Effector memory CD4-positive, alpha-beta T cell (primary cell): Measurements from ENCODE around the gene LSM5.

Experiments used
- DNase-seq, 3 donors: peaks; one replicate each; pipeline ENCODE4 v3.0.0-alpha.2; 2020
- H3K27ac ChIP-seq: 2 replicates; pipeline ENCODE4 v1.7.0; 2013; ENCODE audit warnings: mild to moderate bottlenecking, low read length, moderate library complexity; ENCODE audit not compliant: insufficient read depth, poor library complexity, severe bottlenecking
- H3K27me3 ChIP-seq: replicated peaks from 2 replicates; pipeline ENCODE4 v1.7.0; 2013; ENCODE audit warnings: mild to moderate bottlenecking, low read length; ENCODE audit not compliant: insufficient read depth, control insufficient read depth, poor library complexity, severe bottlenecking
- H3K36me3 ChIP-seq: 2 replicates; pipeline ENCODE4 v1.7.0; 2013; ENCODE audit warnings: mild to moderate bottlenecking, low read length, moderate library complexity; ENCODE audit not compliant: control insufficient read depth, insufficient read depth
- H3K4me1 ChIP-seq: 2 replicates; pipeline ENCODE4 v1.7.0; 2013; ENCODE audit warnings: low read length, mild to moderate bottlenecking; ENCODE audit not compliant: control insufficient read depth, insufficient read depth, poor library complexity, severe bottlenecking
- H3K4me3 ChIP-seq: 2 replicates; pipeline ENCODE4 v1.7.0; 2013; ENCODE audit warnings: low read length, low read depth, mild to moderate bottlenecking; ENCODE audit not compliant: insufficient read depth, poor library complexity, severe bottlenecking
- H3K9me3 ChIP-seq: 2 replicates; pipeline ENCODE4 v1.7.0; 2013; ENCODE audit warnings: mild to moderate bottlenecking, low read length, moderate library complexity; ENCODE audit not compliant: control insufficient read depth

LSM5 gene

GRCh38 chr7:32525839-32526238, 35.7 kb upstream of the LSM5 start:
- no peaks in the 10 kb centered on the region for H3K9me3 ChIP-seq
- H3K36me3 ChIP-seq = no peaks in the 10 kb centered on the region
- H3K27ac ChIP-seq = no peak overlapping the region
- H3K4me3 ChIP-seq = no peak overlapping the region
- H3K27me3 ChIP-seq = no peaks in the 10 kb centered on the region
- no peaks in the 10 kb centered on the region for H3K4me1 ChIP-seq
- no peak for DNase-seq

- no peaks in the 10 kb centered on the region for H3K27me3 ChIP-seq
- DNase-seq = no peak
- H3K4me1 ChIP-seq = no peaks in the 10 kb centered on the region
- H3K36me3 ChIP-seq = no peaks in the 10 kb centered on the region
- H3K27ac ChIP-seq = no peak overlapping the region
- no peak overlapping the region for H3K4me3 ChIP-seq
- H3K9me3 ChIP-seq = no peaks in the 10 kb centered on the region
These were observed 34.5 kb upstream of the LSM5 start for GRCh38 chr7:32524631-32525030.

- no peaks in the 10 kb centered on the region for H3K9me3 ChIP-seq
- H3K4me3 ChIP-seq = no peak overlapping the region
- no peaks in the 10 kb centered on the region for H3K36me3 ChIP-seq
- DNase-seq = no peak
- no peaks in the 10 kb centered on the region for H3K27me3 ChIP-seq
- no peak overlapping the region for H3K27ac ChIP-seq
- no peaks in the 10 kb centered on the region for H3K4me1 ChIP-seq
These were observed 32.8 kb upstream of the LSM5 start for GRCh38 chr7:32522746-32523530.

GRCh38 chr7:32519763-32520162, 29.6 kb upstream of the LSM5 start:
- Histone ChIP-seq H3K27me3 (no peaks in the 10 kb centered on the region), H3K27ac (no peak overlapping the region), H3K4me3 (no peak overlapping the region), H3K9me3 (no peaks in the 10 kb centered on the region), H3K36me3 (no peaks in the 10 kb centered on the region), H3K4me1 (no peaks in the 10 kb centered on the region)
- DNase-seq = no peak

- DNase-seq = no peak
- Histone ChIP-seq H3K36me3 (no peaks in the 10 kb centered on the region), H3K27ac (no peak overlapping the region), H3K27me3 (no peaks in the 10 kb centered on the region), H3K4me3 (no peak overlapping the region), H3K4me1 (no peaks in the 10 kb centered on the region), H3K9me3 (no peaks in the 10 kb centered on the region)
These were observed 28.5 kb upstream of the LSM5 start for GRCh38 chr7:32518534-32519140.

- no peaks in the 10 kb centered on the region for H3K9me3 ChIP-seq
- H3K27me3 ChIP-seq = no peaks in the 10 kb centered on the region
- H3K27ac ChIP-seq = no peak overlapping the region
- H3K36me3 ChIP-seq = no peaks in the 10 kb centered on the region
- no peaks in the 10 kb centered on the region for H3K4me1 ChIP-seq
- no peak overlapping the region for H3K4me3 ChIP-seq
- DNase-seq = no peak
These were observed 26.4 kb upstream of the LSM5 start for GRCh38 chr7:32516551-32517100.

- DNase-seq = no peak
- Histone ChIP-seq H3K4me3 (no peak overlapping the region), H3K27me3 (no peaks in the 10 kb centered on the region), H3K36me3 (no peaks in the 10 kb centered on the region), H3K9me3 (no peaks in the 10 kb centered on the region), H3K4me1 (no peaks in the 10 kb centered on the region), H3K27ac (no peak overlapping the region)
These were observed 25.8 kb upstream of the LSM5 start for GRCh38 chr7:32515890-32516550.

- no peaks in the 10 kb centered on the region for H3K36me3 ChIP-seq
- no peaks in the 10 kb centered on the region for H3K27me3 ChIP-seq
- no peak overlapping the region for H3K4me3 ChIP-seq
- DNase-seq = no peak
- H3K27ac ChIP-seq = no peak overlapping the region
- no peaks in the 10 kb centered on the region for H3K4me1 ChIP-seq
- H3K9me3 ChIP-seq = no peaks in the 10 kb centered on the region
These were observed 23.0 kb upstream of the LSM5 start for GRCh38 chr7:32513210-32513609.

GRCh38 chr7:32511791-32512190, 21.6 kb upstream of the LSM5 start:
- Histone ChIP-seq H3K27me3 (no peaks in the 10 kb centered on the region), H3K27ac (no peak overlapping the region), H3K36me3 (no peaks in the 10 kb centered on the region), H3K4me3 (no peak overlapping the region), H3K4me1 (no peaks in the 10 kb centered on the region), H3K9me3 (no peaks in the 10 kb centered on the region)
- no peak for DNase-seq

GRCh38 chr7:32507414-32507813, 17.2 kb upstream of the LSM5 start:
- no peak for DNase-seq
- Histone ChIP-seq H3K27me3 (no peaks in the 10 kb centered on the region), H3K4me3 (no peak overlapping the region), H3K27ac (no peak overlapping the region), H3K9me3 (no peaks in the 10 kb centered on the region), H3K36me3 (no peaks in the 10 kb centered on the region), H3K4me1 (no peaks in the 10 kb centered on the region)
